HG02798 (cell line): ENCODE data around the gene NDFIP1.
A peak's percentile ranks its signal among the peaks of the same experiment; 100 is the strongest.
"Not testable (repeated sequence)": the region's sequence is repeated elsewhere in the genome, so short reads cannot be mapped to it uniquely, and the experiment has no call there.

Source experiments
- ATAC-seq: cut with Tn5 transposase; IDR thresholded peaks from one replicate; pipeline ENCODE4 v1.9.1; 2021; ENCODE audit warnings: mild to moderate bottlenecking; ENCODE audit not compliant: unreplicated experiment, poor library complexity

NDFIP1 gene

GRCh38 chr5:142108432-142109330, at the start of gene NDFIP1:
NDFIP1 (plus strand) TSS chr5:142108779; CDS start chr5:142108975, 196 bp downstream.
- ATAC-seq: peak; percentile 98

- ATAC-seq: no peak
These were observed 49.2 kb upstream of the NDFIP1 start for GRCh38 chr5:142059304-142059940.

GRCh38 chr5:142063376-142063775, 45.2 kb upstream of the NDFIP1 start:
- ATAC-seq: no peak

GRCh38 chr5:142063878-142064331, 44.7 kb upstream of the NDFIP1 start:
- ATAC-seq: no peak

GRCh38 chr5:142065273-142065672, 43.3 kb upstream of the NDFIP1 start:
- ATAC-seq: no peak

- ATAC-seq: no peak
These were observed 38.8 kb upstream of the NDFIP1 start for GRCh38 chr5:142069606-142070399.

- no peak for ATAC-seq
These were observed 37.8 kb upstream of the NDFIP1 start for GRCh38 chr5:142070734-142071133.

GRCh38 chr5:142072488-142072887, 36.1 kb upstream of the NDFIP1 start:
- ATAC-seq: no peak

GRCh38 chr5:142073362-142073988, 35.1 kb upstream of the NDFIP1 start:
- ATAC-seq: no peak

- no peak for ATAC-seq
These were observed 34.6 kb upstream of the NDFIP1 start for GRCh38 chr5:142074006-142074405.

GRCh38 chr5:142078221-142078620, 30.4 kb upstream of the NDFIP1 start:
- no peak for ATAC-seq

- no peak for ATAC-seq
These were observed 29.9 kb upstream of the NDFIP1 start for GRCh38 chr5:142078706-142079105.

- no peak for ATAC-seq
These were observed 29.3 kb upstream of the NDFIP1 start for GRCh38 chr5:142079306-142079721.

- ATAC-seq: no peak
These were observed 28.3 kb upstream of the NDFIP1 start for GRCh38 chr5:142080248-142080647.

GRCh38 chr5:142082182-142082781, 26.3 kb upstream of the NDFIP1 start:
- ATAC-seq: no peak

GRCh38 chr5:142086229-142086628, 22.4 kb upstream of the NDFIP1 start:
- ATAC-seq: no peak

- no peak for ATAC-seq
These were observed 21.9 kb upstream of the NDFIP1 start for GRCh38 chr5:142086679-142087078.

- no peak for ATAC-seq
These were observed 20.5 kb upstream of the NDFIP1 start for GRCh38 chr5:142087920-142088679.

GRCh38 chr5:142088855-142089479, 19.6 kb upstream of the NDFIP1 start:
- ATAC-seq: not testable (repeated sequence)
